ENCODE data around the gene CACNB1.

The CACNB1 gene

DNA sequence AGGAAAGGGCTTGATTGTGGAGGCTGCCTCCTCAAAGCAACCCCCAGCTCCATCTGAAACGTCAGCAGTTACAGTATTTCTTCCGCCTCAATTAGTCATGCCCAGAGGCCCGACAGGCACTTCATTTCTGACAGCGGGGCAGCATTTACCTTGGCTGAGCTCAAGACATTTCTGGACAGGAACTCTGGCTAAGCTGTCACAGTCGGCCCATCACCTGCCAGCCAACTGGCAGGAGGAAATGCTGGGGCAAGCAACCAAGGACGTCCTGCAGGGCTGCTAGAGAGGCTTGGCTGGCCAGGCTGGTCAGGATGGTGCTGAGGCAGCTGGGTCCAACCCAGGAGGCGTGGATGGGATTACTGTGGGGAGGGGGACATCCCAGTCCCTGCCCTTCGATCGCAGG is 73.8 kb downstream of the CACNB1 start:
- DNase-seq (ENCODE audit: low read depth), result no peak
